A673 (cell line): ENCODE measurements around the gene RBM20.

Experiments
- CTCF ChIP-seq: fragments of 300-800, 200-600 bp; sonication (generic); conservative IDR thresholded peaks from 2 replicates; pipeline ENCODE4 v1.5.1; 2017; ENCODE audit warnings: low read depth, mild to moderate bottlenecking, antibody characterized with exemption, low read length, moderate library complexity, mixed read lengths
- EZH2 ChIP-seq: fragments of 200-600 bp; sonication (generic); IDR thresholded peaks from 2 replicates; pipeline ENCODE4 v1.6.1; 2017; ENCODE audit warnings: borderline replicate concordance, low read depth, mild to moderate bottlenecking, mixed read lengths, antibody characterized with exemption, low read length; ENCODE audit not compliant: poor library complexity, severe bottlenecking

- TF ChIP-seq CTCF (no peak), EZH2 (no peak)
Observed at GRCh38 chr10:110810625-110811024, 166.5 kb downstream of the RBM20 start.
